ENCODE results near the gene RYR3.

Gene RYR3

DNA sequence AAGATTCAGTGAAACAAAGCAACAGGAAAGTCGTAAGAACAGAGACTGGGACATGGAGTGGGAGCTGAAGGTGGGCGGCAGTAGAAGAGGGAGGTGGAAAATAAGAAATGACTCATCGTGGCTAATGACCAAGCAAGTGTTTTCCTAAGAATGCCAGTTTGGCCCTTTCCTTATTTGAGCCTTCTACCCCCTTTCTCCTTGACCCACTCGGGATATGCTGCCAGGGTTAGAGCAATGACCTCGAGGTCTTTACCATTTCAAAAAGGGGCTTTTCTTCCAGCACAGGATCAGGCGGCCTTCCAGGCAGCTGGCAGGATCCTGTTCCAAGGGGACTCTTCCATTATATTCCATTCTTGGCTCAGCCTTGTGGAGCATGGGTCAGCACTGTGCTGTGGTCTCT, 241.1 kb downstream of the RYR3 start:
- Histone ChIP-seq H2AFZ (ENCODE audit: low read length) (no peak overlapping the region), H3K9me2 (replicated peaks; ENCODE audit: low read depth, low read length) (no peaks in the 10 kb centered on the region), H3K4me3 (ENCODE audit: low read length, poor library complexity, severe bottlenecking) (no peak overlapping the region), H4K20me1 (ENCODE audit: insufficient read depth, low read length, poor library complexity, severe bottlenecking) (no peaks in the 10 kb centered on the region), H3F3A (ENCODE audit: low read depth) (no peaks in the 10 kb centered on the region), H3K79me2 (ENCODE audit: insufficient read depth, low read length) (no peaks in the 10 kb centered on the region), H3K9me3 (ENCODE audit: insufficient read depth, low read depth, low read length) (no peaks in the 10 kb centered on the region), H3K4me2 (ENCODE audit: low read depth, low read length, poor library complexity, severe bottlenecking) (no peak overlapping the region), H3K27me3 (ENCODE audit: insufficient read depth, low read length, poor library complexity, severe bottlenecking) (no peaks in the 10 kb centered on the region), H3K4me1 (ENCODE audit: insufficient read depth, low read length, poor library complexity, severe bottlenecking) (no peaks in the 10 kb centered on the region), H3K36me3 (ENCODE audit: insufficient read depth, low read length) (no peaks in the 10 kb centered on the region), H3K9ac (ENCODE audit: low read depth, low read length, poor library complexity, severe bottlenecking) (no peak overlapping the region)
- no peak for TF ChIP-seq EZH2phosphoT487 (IDR thresholded peaks at IDR 0.05; ENCODE audit: borderline replicate concordance)
- TF ChIP-seq, protein P1, sequence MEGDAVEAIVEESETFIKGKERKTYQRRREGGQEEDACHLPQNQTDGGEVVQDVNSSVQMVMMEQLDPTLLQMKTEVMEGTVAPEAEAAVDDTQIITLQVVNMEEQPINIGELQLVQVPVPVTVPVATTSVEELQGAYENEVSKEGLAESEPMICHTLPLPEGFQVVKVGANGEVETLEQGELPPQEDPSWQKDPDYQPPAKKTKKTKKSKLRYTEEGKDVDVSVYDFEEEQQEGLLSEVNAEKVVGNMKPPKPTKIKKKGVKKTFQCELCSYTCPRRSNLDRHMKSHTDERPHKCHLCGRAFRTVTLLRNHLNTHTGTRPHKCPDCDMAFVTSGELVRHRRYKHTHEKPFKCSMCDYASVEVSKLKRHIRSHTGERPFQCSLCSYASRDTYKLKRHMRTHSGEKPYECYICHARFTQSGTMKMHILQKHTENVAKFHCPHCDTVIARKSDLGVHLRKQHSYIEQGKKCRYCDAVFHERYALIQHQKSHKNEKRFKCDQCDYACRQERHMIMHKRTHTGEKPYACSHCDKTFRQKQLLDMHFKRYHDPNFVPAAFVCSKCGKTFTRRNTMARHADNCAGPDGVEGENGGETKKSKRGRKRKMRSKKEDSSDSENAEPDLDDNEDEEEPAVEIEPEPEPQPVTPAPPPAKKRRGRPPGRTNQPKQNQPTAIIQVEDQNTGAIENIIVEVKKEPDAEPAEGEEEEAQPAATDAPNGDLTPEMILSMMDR (conservative IDR thresholded peaks at IDR 0.05; ENCODE audit: low read length), result no peak

DNA sequence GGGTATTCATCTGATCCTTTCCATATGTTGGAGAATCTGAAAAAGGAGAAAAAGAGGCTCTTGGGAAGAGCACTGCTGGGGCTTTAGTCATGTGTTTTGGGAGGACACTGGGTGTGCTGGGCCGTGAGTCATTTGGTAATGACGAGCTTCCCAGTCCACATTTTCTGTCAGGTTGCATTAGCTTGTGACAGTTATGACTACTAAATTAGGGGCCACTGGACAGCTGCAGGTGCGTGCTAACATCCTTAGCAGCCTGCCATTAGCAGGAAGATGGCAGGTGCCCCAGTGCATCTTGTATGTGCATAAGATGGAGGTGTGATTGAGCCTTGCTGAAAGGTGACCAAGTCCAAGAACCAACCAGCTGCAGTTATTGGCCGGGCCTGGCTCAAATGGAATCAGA, 242.4 kb downstream of the RYR3 start:
- no peak overlapping the region for H3K4me2 ChIP-seq (ENCODE audit: low read depth, low read length, poor library complexity, severe bottlenecking)
- no peak overlapping the region for H3K4me3 ChIP-seq (ENCODE audit: low read length, poor library complexity, severe bottlenecking)
- no peaks in the 10 kb centered on the region for H3K9me3 ChIP-seq (ENCODE audit: insufficient read depth, low read depth, low read length)
- H3K9me2 ChIP-seq (replicated peaks; ENCODE audit: low read depth, low read length), result no peaks in the 10 kb centered on the region
- H3K9ac ChIP-seq (ENCODE audit: low read depth, low read length, poor library complexity, severe bottlenecking), result no peak overlapping the region
- no peaks in the 10 kb centered on the region for H3K27me3 ChIP-seq (ENCODE audit: insufficient read depth, low read length, poor library complexity, severe bottlenecking)
- H3K4me1 ChIP-seq (ENCODE audit: insufficient read depth, low read length, poor library complexity, severe bottlenecking), result no peaks in the 10 kb centered on the region
- no peaks in the 10 kb centered on the region for H4K20me1 ChIP-seq (ENCODE audit: insufficient read depth, low read length, poor library complexity, severe bottlenecking)
- no peaks in the 10 kb centered on the region for H3K79me2 ChIP-seq (ENCODE audit: insufficient read depth, low read length)
- H3K36me3 ChIP-seq (ENCODE audit: insufficient read depth, low read length), result no peaks in the 10 kb centered on the region
- H3F3A ChIP-seq (ENCODE audit: low read depth), result no peaks in the 10 kb centered on the region
- TF ChIP-seq EZH2phosphoT487 (IDR thresholded peaks at IDR 0.05; ENCODE audit: borderline replicate concordance), result no peak
- TF ChIP-seq, protein P1 (conservative IDR thresholded peaks at IDR 0.05; ENCODE audit: low read length), result no peak
- H2AFZ ChIP-seq (ENCODE audit: low read length), result no peak overlapping the region

DNA sequence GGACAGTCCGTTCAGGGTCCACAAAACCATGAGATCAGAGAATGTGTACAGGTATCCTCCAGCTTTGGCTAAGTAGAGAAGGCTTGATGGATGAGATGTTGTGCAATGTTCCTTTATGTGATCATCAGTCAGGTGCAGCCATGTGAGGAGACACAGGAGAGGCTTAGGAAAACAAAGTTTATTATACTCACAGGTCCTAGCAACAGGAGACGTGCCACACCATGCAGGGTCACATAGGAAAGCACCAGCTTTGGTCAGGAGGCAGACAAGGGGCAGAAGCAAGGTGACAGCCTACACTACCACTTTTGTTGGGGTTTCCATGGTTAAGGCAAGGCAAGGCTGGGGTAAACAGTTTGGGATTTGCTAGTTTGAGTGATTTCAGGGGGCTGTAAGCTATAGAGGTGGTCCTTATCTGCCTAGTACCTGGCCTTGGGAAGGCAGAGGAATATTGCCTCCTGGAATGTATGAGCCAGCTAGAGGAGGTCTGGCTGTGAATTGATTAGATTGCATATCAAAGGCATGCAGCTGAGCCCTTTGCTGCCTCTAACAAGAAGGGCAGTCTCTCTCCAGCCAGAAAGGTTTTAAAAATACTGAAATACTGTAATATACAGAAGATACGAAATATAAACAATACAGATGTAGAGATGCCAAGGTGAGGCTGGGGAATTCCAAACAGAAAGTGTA, 248.6 kb downstream of the RYR3 start:
- no peaks in the 10 kb centered on the region for H3K27me3 ChIP-seq (ENCODE audit: insufficient read depth, low read length, poor library complexity, severe bottlenecking)
- no peaks in the 10 kb centered on the region for H3K4me1 ChIP-seq (ENCODE audit: insufficient read depth, low read length, poor library complexity, severe bottlenecking)
- no peaks in the 10 kb centered on the region for H3F3A ChIP-seq (ENCODE audit: low read depth)
- no peak overlapping the region for H3K9ac ChIP-seq (ENCODE audit: low read depth, low read length, poor library complexity, severe bottlenecking)
- H3K4me2 ChIP-seq (ENCODE audit: low read depth, low read length, poor library complexity, severe bottlenecking), result no peak overlapping the region
- no peaks in the 10 kb centered on the region for H3K9me2 ChIP-seq (replicated peaks; ENCODE audit: low read depth, low read length)
- no peak overlapping the region for H3K4me3 ChIP-seq (ENCODE audit: low read length, poor library complexity, severe bottlenecking)
- H3K36me3 ChIP-seq (ENCODE audit: insufficient read depth, low read length), result no peaks in the 10 kb centered on the region
- no peak overlapping the region for H2AFZ ChIP-seq (ENCODE audit: low read length)
- no peaks in the 10 kb centered on the region for H4K20me1 ChIP-seq (ENCODE audit: insufficient read depth, low read length, poor library complexity, severe bottlenecking)
- no peaks in the 10 kb centered on the region for H3K79me2 ChIP-seq (ENCODE audit: insufficient read depth, low read length)
- no peaks in the 10 kb centered on the region for H3K9me3 ChIP-seq (ENCODE audit: insufficient read depth, low read depth, low read length)
- TF ChIP-seq, protein P1 (conservative IDR thresholded peaks at IDR 0.05; ENCODE audit: low read length), result no peak
- TF ChIP-seq EZH2phosphoT487 (IDR thresholded peaks at IDR 0.05; ENCODE audit: borderline replicate concordance), result no peak
